Adrenal gland (tissue), 5 donors: ENCODE measurements around the gene DUSP3.

Source experiments
- POLR2A ChIP-seq, 2 donors: fragments of 450-650 bp; IDR thresholded peaks; one replicate each; pipeline ENCODE4 v1.6.1; 2017; ENCODE audit warnings: antibody characterized with exemption in 2 of 2, mild to moderate bottlenecking in 2 of 2, moderate library complexity in 1 of 2
- TF ChIP-seq, protein P1 (sequence below), 6 experiments: fragments of 450-650 bp in 4 of 6; fragments of 200-600 bp in 2 of 6; sonication (generic) in 1 of 6; IDR thresholded peaks; 1 replicate in 5 of 6; 2 replicates in 1 of 6; pipeline versions ENCODE4 v1.5.1 to v1.8.0; 2016 to 2021; ENCODE audit warnings: antibody characterized with exemption in 6 of 6, mild to moderate bottlenecking in 2 of 6, moderate library complexity in 1 of 6
- donor health status: DM: no; HTN: no; CAD: no.

GRCh38 chr17:43827596-43827995, 48.8 kb upstream of the DUSP3 start:
- TF ChIP-seq, protein P1, sequence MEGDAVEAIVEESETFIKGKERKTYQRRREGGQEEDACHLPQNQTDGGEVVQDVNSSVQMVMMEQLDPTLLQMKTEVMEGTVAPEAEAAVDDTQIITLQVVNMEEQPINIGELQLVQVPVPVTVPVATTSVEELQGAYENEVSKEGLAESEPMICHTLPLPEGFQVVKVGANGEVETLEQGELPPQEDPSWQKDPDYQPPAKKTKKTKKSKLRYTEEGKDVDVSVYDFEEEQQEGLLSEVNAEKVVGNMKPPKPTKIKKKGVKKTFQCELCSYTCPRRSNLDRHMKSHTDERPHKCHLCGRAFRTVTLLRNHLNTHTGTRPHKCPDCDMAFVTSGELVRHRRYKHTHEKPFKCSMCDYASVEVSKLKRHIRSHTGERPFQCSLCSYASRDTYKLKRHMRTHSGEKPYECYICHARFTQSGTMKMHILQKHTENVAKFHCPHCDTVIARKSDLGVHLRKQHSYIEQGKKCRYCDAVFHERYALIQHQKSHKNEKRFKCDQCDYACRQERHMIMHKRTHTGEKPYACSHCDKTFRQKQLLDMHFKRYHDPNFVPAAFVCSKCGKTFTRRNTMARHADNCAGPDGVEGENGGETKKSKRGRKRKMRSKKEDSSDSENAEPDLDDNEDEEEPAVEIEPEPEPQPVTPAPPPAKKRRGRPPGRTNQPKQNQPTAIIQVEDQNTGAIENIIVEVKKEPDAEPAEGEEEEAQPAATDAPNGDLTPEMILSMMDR (IDR thresholded peaks at IDR 0.05), result no peak
- TF ChIP-seq POLR2A (IDR thresholded peaks at IDR 0.05), result no peak
